Fibroblast of the aortic adventitia (primary cell): ENCODE data around the gene AHI1. TPM values are rescaled to one million over a fixed set of nuclear protein-coding genes. Genes with fewer than 3 reads are reported as not detected.
"Not testable (repeated sequence)": the region's sequence is repeated elsewhere in the genome, so short reads cannot be mapped to it uniquely, and the experiment has no call there.

Source experiments
- DNase-seq: peaks from one replicate; pipeline ENCODE4 v3.0.0-alpha.2; 2010; ENCODE audit warnings: low read depth
- H3K4me3 ChIP-seq: 2 replicates; pipeline ENCODE4 v1.5.1; 2011; ENCODE audit warnings: low read depth, mild to moderate bottlenecking, control low read depth, low read length, moderate library complexity
- CTCF ChIP-seq: IDR thresholded peaks from 2 replicates; pipeline ENCODE4 v1.5.1; 2011; ENCODE audit warnings: mild to moderate bottlenecking, low read length, control low read depth, inconsistent platforms; ENCODE audit not compliant: insufficient read depth
- total RNA-seq: library from RNA; depleted of rRNA; stranded (reverse); fragments of >200 nt; gene quantifications from 2 replicates; pipeline ENCODE4 v1.2.3, GENCODE V29; 2012; ENCODE audit warnings: low replicate concordance

AHI1 gene
- total RNA-seq, 1 donor = 33.4 TPM

DNA sequence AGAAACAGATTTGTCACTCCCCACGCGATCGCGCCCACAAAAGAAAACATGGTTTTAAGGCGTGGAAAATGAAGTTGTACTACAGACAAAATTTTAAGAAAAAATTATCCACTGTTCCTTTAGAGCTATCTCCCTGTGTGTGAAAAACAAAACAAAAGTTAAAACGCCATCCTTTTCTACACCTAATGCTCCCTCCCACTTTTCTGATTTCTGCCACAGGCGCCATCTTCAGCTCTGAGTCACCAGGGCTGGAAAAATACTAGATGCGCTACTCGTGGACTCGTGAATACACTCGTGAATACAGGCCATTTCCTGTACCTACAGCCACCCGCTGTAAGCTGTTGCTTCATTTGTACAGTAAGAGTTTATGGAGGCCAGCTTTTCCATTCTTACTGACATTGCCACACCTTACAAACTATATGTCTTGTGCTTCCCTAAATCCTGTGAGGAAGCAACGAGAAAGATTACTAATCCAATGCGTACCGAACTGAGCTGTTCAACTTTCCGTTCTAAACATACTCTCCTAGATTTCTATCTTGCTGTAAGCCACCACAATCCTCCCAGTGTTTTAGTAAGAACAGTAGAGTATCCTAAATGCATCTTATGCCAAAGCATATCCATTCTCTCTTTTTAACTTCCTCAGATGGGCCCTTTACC is 773 bp upstream of the AHI1 start:
- H3K4me3 ChIP-seq = peak overlapping the region; percentile 85
- DNase-seq = peak; percentile 93
- no peak for TF ChIP-seq CTCF

GRCh38 chr6:135496800-135497411 is 634 bp downstream of the AHI1 start:
- no peak for TF ChIP-seq CTCF
- peak; percentile 14 for DNase-seq
- H3K4me3 ChIP-seq = peak overlapping the region; percentile 85

DNA sequence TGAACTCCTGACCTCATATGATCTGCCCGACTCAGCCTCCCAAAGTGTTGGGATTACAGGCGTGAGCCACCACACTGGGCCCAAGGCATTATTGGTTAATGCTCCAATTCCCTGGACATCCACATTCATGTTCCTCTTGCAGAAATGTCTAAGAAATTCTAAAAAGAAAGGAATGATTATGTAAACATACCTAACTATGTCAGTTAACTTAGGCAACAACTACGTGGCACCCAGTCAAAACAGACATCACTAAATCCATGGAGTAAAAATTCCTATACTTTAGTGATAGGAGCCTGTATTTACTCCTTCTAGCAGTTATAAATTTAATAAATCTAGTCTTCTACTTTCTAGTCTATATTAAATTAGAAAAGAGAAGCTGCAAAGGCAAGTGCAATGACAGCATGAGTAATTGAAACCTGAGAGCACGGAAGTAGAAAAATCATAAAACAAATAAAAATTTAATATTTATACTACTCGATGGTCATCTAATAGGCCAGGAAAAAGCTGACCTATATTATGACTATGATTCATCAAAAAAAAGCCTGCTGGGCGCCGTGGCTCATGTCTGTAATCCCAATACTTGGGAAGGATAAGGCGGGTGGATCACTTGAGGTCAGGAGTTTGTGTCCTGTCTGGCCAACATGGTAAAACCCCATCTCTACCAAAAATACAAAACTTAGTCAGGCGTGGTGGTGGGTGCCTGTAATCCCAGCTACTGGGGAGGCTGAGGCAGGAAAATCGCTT is 4.2 kb downstream of the AHI1 start:
- no peak for DNase-seq
- H3K4me3 ChIP-seq = no peak overlapping the region
- TF ChIP-seq CTCF = no peak

GRCh38 chr6:135490381-135490780 is 7.2 kb downstream of the AHI1 start:
- H3K4me3 ChIP-seq = no peak overlapping the region
- no peak for DNase-seq
- no peak for TF ChIP-seq CTCF

- no peak overlapping the region for H3K4me3 ChIP-seq
- peak; percentile 70 for DNase-seq
- TF ChIP-seq CTCF = no peak
Observed at GRCh38 chr6:135488023-135488422, 9.5 kb downstream of the AHI1 start.

GRCh38 chr6:135483903-135484302 is 13.6 kb downstream of the AHI1 start:
- H3K4me3 ChIP-seq, DNase-seq: not testable (repeated sequence)

- DNase-seq = peak; percentile 22
- no peak for TF ChIP-seq CTCF
- H3K4me3 ChIP-seq = no peak overlapping the region
Observed at GRCh38 chr6:135481783-135482369, 15.7 kb downstream of the AHI1 start.
